ENCODE data around the gene AKR1E2. TPM values are rescaled to one million over a fixed set of nuclear protein-coding genes. Genes with fewer than 3 reads are reported as not detected.

AKR1E2 gene
- total and polyA plus RNA-seq, 12 donors: 0.95 to 13.5 (median 3.6) TPM

DNA sequence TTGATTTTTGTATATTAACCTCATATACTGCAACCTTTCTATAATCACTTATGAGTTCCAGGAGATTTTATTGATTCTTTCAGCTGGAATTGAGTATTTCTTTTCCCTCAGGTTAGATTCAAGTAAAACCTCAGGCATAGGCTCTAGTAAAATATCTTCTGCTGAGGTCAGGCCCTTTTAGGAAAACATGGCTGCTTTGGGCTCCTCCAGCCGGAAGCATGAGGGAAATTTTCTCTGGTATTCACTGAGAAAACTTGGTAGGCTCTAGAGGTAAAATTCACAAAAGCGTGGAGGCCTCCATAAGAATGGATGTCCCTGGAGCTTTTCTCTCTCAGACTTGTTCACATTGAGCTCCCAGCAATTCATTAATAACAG lies 56.7 kb downstream of the AKR1E2 start:
- H3K27me3 ChIP-seq: no peaks in the 10 kb centered on the region
- intact Hi-C loops (cut with DNase I): no loop called here
- no peaks in the 10 kb centered on the region for H3K9me3 ChIP-seq (replicated peaks in 1 of 3)
- TF ChIP-seq POLR2A (IDR thresholded peaks at IDR 0.05): no peak
- TF ChIP-seq, protein P1, sequence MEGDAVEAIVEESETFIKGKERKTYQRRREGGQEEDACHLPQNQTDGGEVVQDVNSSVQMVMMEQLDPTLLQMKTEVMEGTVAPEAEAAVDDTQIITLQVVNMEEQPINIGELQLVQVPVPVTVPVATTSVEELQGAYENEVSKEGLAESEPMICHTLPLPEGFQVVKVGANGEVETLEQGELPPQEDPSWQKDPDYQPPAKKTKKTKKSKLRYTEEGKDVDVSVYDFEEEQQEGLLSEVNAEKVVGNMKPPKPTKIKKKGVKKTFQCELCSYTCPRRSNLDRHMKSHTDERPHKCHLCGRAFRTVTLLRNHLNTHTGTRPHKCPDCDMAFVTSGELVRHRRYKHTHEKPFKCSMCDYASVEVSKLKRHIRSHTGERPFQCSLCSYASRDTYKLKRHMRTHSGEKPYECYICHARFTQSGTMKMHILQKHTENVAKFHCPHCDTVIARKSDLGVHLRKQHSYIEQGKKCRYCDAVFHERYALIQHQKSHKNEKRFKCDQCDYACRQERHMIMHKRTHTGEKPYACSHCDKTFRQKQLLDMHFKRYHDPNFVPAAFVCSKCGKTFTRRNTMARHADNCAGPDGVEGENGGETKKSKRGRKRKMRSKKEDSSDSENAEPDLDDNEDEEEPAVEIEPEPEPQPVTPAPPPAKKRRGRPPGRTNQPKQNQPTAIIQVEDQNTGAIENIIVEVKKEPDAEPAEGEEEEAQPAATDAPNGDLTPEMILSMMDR (IDR thresholded peaks at IDR 0.05): no peak
- no peaks in the 10 kb centered on the region for H3K36me3 ChIP-seq (replicated peaks in 1 of 2)
- peak overlapping the region in 1 of 5 donors; percentile 27 for H3K27ac ChIP-seq
- H3K4me3 ChIP-seq: no peak overlapping the region
- no peaks in the 10 kb centered on the region for H3K4me1 ChIP-seq (replicated peaks in 1 of 2)
- 74 to 92% (median 82%) methylated on average over 2 of the region's 2 CpGs for WGBS, 4 donors
- no peak for DNase-seq

- intact Hi-C loops (cut with DNase I): no loop called here
- H3K36me3 ChIP-seq (replicated peaks in 1 of 2): no peaks in the 10 kb centered on the region
- peak overlapping the region in 1 of 5 donors; percentile 27 for H3K27ac ChIP-seq
- no peak for TF ChIP-seq POLR2A (IDR thresholded peaks at IDR 0.05)
- TF ChIP-seq, protein P1 (IDR thresholded peaks at IDR 0.05): no peak
- peak in 3 of 7 donors; percentile 22 to 33 (median 32) for DNase-seq
- no peak overlapping the region for H3K4me3 ChIP-seq
- H3K4me1 ChIP-seq (replicated peaks in 1 of 2): no peaks in the 10 kb centered on the region
- WGBS, 4 donors: 62 to 74% (median 69%) methylated on average over 4 of the region's 4 CpGs
- H3K9me3 ChIP-seq (replicated peaks in 1 of 3): no peaks in the 10 kb centered on the region
- H3K27me3 ChIP-seq: no peaks in the 10 kb centered on the region
Measured at GRCh38 chr10:4883079-4883739, 57.2 kb downstream of the AKR1E2 start.

DNA sequence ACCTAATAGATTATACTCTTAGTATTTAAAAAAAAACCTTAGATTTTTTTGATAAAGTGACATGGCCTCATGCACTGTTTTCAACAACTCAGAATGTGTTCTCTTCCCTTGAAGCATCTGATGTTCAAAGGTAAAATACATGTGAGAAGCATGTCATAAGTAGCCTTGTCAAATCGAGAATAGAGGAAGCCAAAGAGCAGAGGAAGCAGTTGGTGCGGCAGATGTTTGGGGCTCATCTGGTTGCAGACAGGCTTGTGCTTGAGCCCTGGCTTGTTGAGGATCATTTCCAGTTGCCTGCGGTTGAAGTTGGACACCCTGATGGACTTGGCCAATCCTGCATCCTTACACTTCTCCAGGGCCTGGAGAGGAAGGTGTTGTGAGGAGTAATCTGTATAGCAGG lies 59.2 kb downstream of the AKR1E2 start:
- H3K4me1 ChIP-seq (replicated peaks in 1 of 2): no peaks in the 10 kb centered on the region
- intact Hi-C loops (cut with DNase I): no loop called here
- no peaks in the 10 kb centered on the region for H3K9me3 ChIP-seq (replicated peaks in 1 of 3)
- WGBS, 4 donors: 44 to 53% (median 47%) methylated on average over 3 of the region's 3 CpGs
- DNase-seq: no peak
- no peaks in the 10 kb centered on the region for H3K36me3 ChIP-seq (replicated peaks in 1 of 2)
- no peak overlapping the region for H3K4me3 ChIP-seq
- H3K27me3 ChIP-seq: no peaks in the 10 kb centered on the region
- TF ChIP-seq POLR2A (IDR thresholded peaks at IDR 0.05): no peak
- TF ChIP-seq, protein P1 (IDR thresholded peaks at IDR 0.05): no peak
- no peak overlapping the region for H3K27ac ChIP-seq

DNA sequence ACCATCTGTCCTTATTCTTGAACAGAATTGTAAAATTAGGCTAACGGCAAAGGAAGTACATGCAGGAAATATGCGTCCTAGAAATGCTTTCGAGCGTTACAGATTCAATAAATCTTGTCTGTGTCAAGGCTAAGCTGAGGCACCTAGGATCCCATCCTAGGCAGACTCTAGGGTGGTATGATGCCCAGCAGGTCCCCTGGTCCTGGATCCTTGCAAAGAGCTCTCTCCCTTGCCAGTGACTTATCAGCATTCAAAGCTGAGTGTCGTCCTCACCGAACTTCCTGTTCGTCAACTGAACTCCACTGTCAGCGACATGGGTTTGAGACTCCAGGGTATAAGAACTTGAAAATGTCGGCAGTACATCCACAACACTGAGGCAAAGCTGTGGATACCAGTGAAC lies 61.5 kb downstream of the AKR1E2 start:
- no peak for TF ChIP-seq POLR2A (IDR thresholded peaks at IDR 0.05)
- TF ChIP-seq, protein P1 (IDR thresholded peaks at IDR 0.05): no peak
- no peaks in the 10 kb centered on the region for H3K27me3 ChIP-seq
- intact Hi-C loops (cut with DNase I): no loop called here
- no peaks in the 10 kb centered on the region for H3K9me3 ChIP-seq (replicated peaks in 1 of 3)
- no peaks in the 10 kb centered on the region for H3K4me1 ChIP-seq (replicated peaks in 1 of 2)
- DNase-seq: no peak
- H3K4me3 ChIP-seq: no peak overlapping the region
- WGBS, 4 donors: 71 to 88% (median 81%) methylated on average over 9 of the region's 9 CpGs
- no peak overlapping the region for H3K27ac ChIP-seq
- H3K36me3 ChIP-seq (replicated peaks in 1 of 2): no peaks in the 10 kb centered on the region
